ENCODE results near the gene ASGR1.

DNA sequence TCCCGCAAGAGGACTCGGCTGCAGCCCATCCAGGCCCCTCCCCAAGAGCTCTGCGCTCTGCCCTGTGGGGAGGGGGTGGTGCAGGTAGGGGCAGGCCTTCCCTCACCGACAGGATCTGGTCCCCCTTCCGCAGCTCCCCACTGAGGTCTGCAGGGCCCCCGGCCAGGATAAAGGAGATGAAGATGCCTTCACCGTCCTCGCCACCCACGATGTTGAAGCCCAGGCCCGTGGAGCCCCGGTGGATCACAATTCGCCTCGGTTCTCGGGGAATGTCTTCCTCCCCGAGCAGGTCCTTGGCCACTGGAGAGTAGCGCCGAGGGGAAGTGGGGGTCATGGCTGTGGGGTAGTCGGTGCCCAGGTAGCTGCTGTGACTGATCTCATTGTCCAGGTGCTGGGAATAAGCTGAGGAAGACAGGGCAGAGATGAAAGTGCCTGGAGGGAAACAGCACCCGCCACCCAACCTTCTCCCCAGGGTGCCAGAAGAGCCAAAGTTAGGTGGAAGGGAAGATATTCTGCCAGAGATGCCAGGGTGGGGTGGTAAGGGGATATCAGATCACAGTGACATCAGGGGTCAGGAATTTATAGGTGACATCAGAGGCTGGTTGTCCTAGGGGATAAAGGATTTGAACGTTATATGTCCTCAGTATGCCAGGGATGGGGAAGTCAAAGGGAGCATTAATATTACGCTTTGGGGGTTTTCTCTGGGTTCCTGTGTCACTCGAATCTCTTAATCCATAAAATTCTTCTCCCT lies 17.7 kb upstream of the ASGR1 start:
- TF ChIP-seq EZH2 (IDR thresholded peaks at IDR 0.05; ENCODE audit: borderline replicate concordance, insufficient read depth, low read depth, low read length, poor library complexity, severe bottlenecking): no peak
- TF ChIP-seq, protein P1, sequence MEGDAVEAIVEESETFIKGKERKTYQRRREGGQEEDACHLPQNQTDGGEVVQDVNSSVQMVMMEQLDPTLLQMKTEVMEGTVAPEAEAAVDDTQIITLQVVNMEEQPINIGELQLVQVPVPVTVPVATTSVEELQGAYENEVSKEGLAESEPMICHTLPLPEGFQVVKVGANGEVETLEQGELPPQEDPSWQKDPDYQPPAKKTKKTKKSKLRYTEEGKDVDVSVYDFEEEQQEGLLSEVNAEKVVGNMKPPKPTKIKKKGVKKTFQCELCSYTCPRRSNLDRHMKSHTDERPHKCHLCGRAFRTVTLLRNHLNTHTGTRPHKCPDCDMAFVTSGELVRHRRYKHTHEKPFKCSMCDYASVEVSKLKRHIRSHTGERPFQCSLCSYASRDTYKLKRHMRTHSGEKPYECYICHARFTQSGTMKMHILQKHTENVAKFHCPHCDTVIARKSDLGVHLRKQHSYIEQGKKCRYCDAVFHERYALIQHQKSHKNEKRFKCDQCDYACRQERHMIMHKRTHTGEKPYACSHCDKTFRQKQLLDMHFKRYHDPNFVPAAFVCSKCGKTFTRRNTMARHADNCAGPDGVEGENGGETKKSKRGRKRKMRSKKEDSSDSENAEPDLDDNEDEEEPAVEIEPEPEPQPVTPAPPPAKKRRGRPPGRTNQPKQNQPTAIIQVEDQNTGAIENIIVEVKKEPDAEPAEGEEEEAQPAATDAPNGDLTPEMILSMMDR (IDR thresholded peaks at IDR 0.05): no peak
